SK-N-MC (cell line): ENCODE data around the gene PSTPIP1.

Source experiments
- EZH2 ChIP-seq: fragments of 200-600 bp; sonication (generic); IDR thresholded peaks from one replicate; pipeline ENCODE4 v1.6.1; 2017; ENCODE audit warnings: antibody characterized with exemption
- FOXP2 ChIP-seq: optimal IDR thresholded peaks from 2 replicates; pipeline ENCODE3; 2011; ENCODE audit warnings: mild to moderate bottlenecking, moderate library complexity; ENCODE audit not compliant: insufficient read depth; ENCODE audit errors: extremely low read length, control extremely low read depth
- POLR2AphosphoS5 ChIP-seq: IDR thresholded peaks from 2 replicates; pipeline ENCODE4 v1.6.1; 2012; ENCODE audit warnings: mild to moderate bottlenecking, low read depth, low read length, borderline replicate concordance

GRCh38 chr15:77028451-77029165 is 33.7 kb downstream of the PSTPIP1 start:
- TF ChIP-seq EZH2 (no peak), POLR2AphosphoS5 (no peak), FOXP2 (no peak)
